BLaER1 (cell line): ENCODE results near the gene RNF215.

ENCODE experiments used
- H3K27ac ChIP-seq: shearing (Covaris generic); formaldehyde crosslinking; 2 replicates; pipeline ENCODE4 v1.8.1; 2022
- H3K27me3 ChIP-seq: shearing (Covaris generic); formaldehyde crosslinking; 2 replicates; pipeline ENCODE4 v1.8.1; 2022
- H3K36me3 ChIP-seq: shearing (Covaris generic); formaldehyde crosslinking; 2 replicates; pipeline ENCODE4 v1.8.1; 2022
- H3K4me1 ChIP-seq: shearing (Covaris generic); formaldehyde crosslinking; 2 replicates; pipeline ENCODE4 v1.8.1; 2022
- H3K4me2 ChIP-seq: shearing (Covaris generic); formaldehyde crosslinking; 2 replicates; pipeline ENCODE4 v1.8.1; 2022
- H3K4me3 ChIP-seq: shearing (Covaris generic); formaldehyde crosslinking; 2 replicates; pipeline ENCODE4 v1.8.1; 2022
- H3K9ac ChIP-seq: shearing (Covaris generic); formaldehyde crosslinking; 2 replicates; pipeline ENCODE4 v1.8.1; 2022
- H3K9me3 ChIP-seq: shearing (Covaris generic); formaldehyde crosslinking; 2 replicates; pipeline ENCODE4 v1.8.1; 2022
- H4K20me1 ChIP-seq: shearing (Covaris generic); formaldehyde crosslinking; 2 replicates; pipeline ENCODE4 v1.8.1; 2022
- Cebpa-rat ChIP-seq: shearing (Covaris generic); IDR thresholded peaks from 2 replicates; pipeline ENCODE4 v1.8.1; 2022

Gene RNF215

GRCh38 chr22:30386960-30387827, at the start of gene RNF215:
TSS of gene RNF215 (minus strand) at chr22:30387411. CDS start at chr22:30387313, 98 bp downstream.
- H3K9me3 ChIP-seq: no peaks in the 10 kb centered on the region
- no peak for TF ChIP-seq Cebpa-rat
- H3K9ac ChIP-seq: peak within 1 kb of the TSS; percentile 81
- peaks cover 18% of the 10 kb centered on the region; the same call in 1 of the 2 replicates for H3K36me3 ChIP-seq
- peak within 1 kb of the TSS; percentile 90 for H3K4me2 ChIP-seq
- H3K4me3 ChIP-seq: peak within 1 kb of the TSS; percentile 82
- no peaks in the 10 kb centered on the region for H3K27me3 ChIP-seq
- peaks cover 31% of the 10 kb centered on the region for H3K4me1 ChIP-seq
- no peaks in the 10 kb centered on the region for H4K20me1 ChIP-seq
- peak within 1 kb of the TSS; percentile 81 for H3K27ac ChIP-seq

- no peak overlapping the region for H3K9ac ChIP-seq
- peak overlapping the region; percentile 67 for H3K4me2 ChIP-seq
- peaks cover 27% of the 10 kb centered on the region for H3K4me1 ChIP-seq
- no peaks in the 10 kb centered on the region for H4K20me1 ChIP-seq
- 0 out of 2 replicates have a peak, but pooled peaks cover 5% of the 10 kb centered on the region for H3K36me3 ChIP-seq
- H3K9me3 ChIP-seq: peaks cover 11% of the 10 kb centered on the region; the same call in 1 of the 2 replicates
- H3K27ac ChIP-seq: peak overlapping the region; percentile 47
- TF ChIP-seq Cebpa-rat: no peak
- H3K27me3 ChIP-seq: no peaks in the 10 kb centered on the region
- H3K4me3 ChIP-seq: 0 out of 2 replicates have a peak overlapping the region, but pooled peaks have one; percentile 39
Observed at GRCh38 chr22:30436196-30436595, 49.0 kb upstream of the RNF215 start.

- H3K27ac ChIP-seq: peak overlapping the region; percentile 47
- H3K4me3 ChIP-seq: peak overlapping the region; percentile 39
- peak overlapping the region; percentile 67 for H3K4me2 ChIP-seq
- peaks cover 23% of the 10 kb centered on the region for H3K4me1 ChIP-seq
- no peak overlapping the region for H3K9ac ChIP-seq
- H4K20me1 ChIP-seq: no peaks in the 10 kb centered on the region
- no peak for TF ChIP-seq Cebpa-rat
- H3K27me3 ChIP-seq: no peaks in the 10 kb centered on the region
- peaks cover 11% of the 10 kb centered on the region; the same call in 1 of the 2 replicates for H3K9me3 ChIP-seq
- 0 out of 2 replicates have a peak, but pooled peaks cover 5% of the 10 kb centered on the region for H3K36me3 ChIP-seq
Observed at GRCh38 chr22:30435674-30436126, 48.5 kb upstream of the RNF215 start.

- Histone ChIP-seq H4K20me1 (no peaks in the 10 kb centered on the region), H3K4me2 (peak overlapping the region; percentile 67), H3K36me3 (peaks cover 9% of the 10 kb centered on the region), H3K9ac (no peak overlapping the region), H3K4me3 (peak overlapping the region; percentile 39), H3K27me3 (no peaks in the 10 kb centered on the region), H3K9me3 (peaks cover 11% of the 10 kb centered on the region; the same call in 1 of the 2 replicates), H3K4me1 (peaks cover 23% of the 10 kb centered on the region), H3K27ac (peak overlapping the region; percentile 47)
- TF ChIP-seq Cebpa-rat: no peak
Observed at GRCh38 chr22:30434843-30435242, 47.6 kb upstream of the RNF215 start.

GRCh38 chr22:30433773-30434172, 46.6 kb upstream of the RNF215 start:
- no peak overlapping the region for H3K4me3 ChIP-seq
- H4K20me1 ChIP-seq: 0 out of 2 replicates have a peak, but pooled peaks cover under 1% of the 10 kb centered on the region
- H3K9ac ChIP-seq: no peak overlapping the region
- H3K4me2 ChIP-seq: no peak overlapping the region
- peaks cover 20% of the 10 kb centered on the region for H3K36me3 ChIP-seq
- TF ChIP-seq Cebpa-rat: no peak
- H3K27me3 ChIP-seq: no peaks in the 10 kb centered on the region
- H3K4me1 ChIP-seq: peaks cover 23% of the 10 kb centered on the region
- peaks cover 11% of the 10 kb centered on the region; the same call in 1 of the 2 replicates for H3K9me3 ChIP-seq
- H3K27ac ChIP-seq: no peak overlapping the region

GRCh38 chr22:30433227-30433626, 46.0 kb upstream of the RNF215 start:
- H3K4me1 ChIP-seq: peaks cover 23% of the 10 kb centered on the region
- H3K4me2 ChIP-seq: no peak overlapping the region
- H3K27me3 ChIP-seq: no peaks in the 10 kb centered on the region
- peaks cover 6% of the 10 kb centered on the region; the same call in 1 of the 2 replicates for H4K20me1 ChIP-seq
- peaks cover 25% of the 10 kb centered on the region for H3K36me3 ChIP-seq
- H3K9me3 ChIP-seq: peaks cover 11% of the 10 kb centered on the region; the same call in 1 of the 2 replicates
- no peak overlapping the region for H3K27ac ChIP-seq
- H3K4me3 ChIP-seq: no peak overlapping the region
- no peak for TF ChIP-seq Cebpa-rat
- no peak overlapping the region for H3K9ac ChIP-seq

- Histone ChIP-seq H3K4me3 (no peak overlapping the region), H4K20me1 (peaks cover 13% of the 10 kb centered on the region), H3K9ac (no peak overlapping the region), H3K27ac (no peak overlapping the region), H3K9me3 (peaks cover 11% of the 10 kb centered on the region; the same call in 1 of the 2 replicates), H3K27me3 (no peaks in the 10 kb centered on the region), H3K36me3 (peaks cover 32% of the 10 kb centered on the region), H3K4me1 (peaks cover 23% of the 10 kb centered on the region), H3K4me2 (no peak overlapping the region)
- TF ChIP-seq Cebpa-rat: no peak
Observed at GRCh38 chr22:30432520-30432919, 45.3 kb upstream of the RNF215 start.

- Histone ChIP-seq H4K20me1 (peaks cover 17% of the 10 kb centered on the region), H3K9me3 (peaks cover 11% of the 10 kb centered on the region; the same call in 1 of the 2 replicates), H3K4me3 (no peak overlapping the region), H3K27me3 (no peaks in the 10 kb centered on the region), H3K27ac (no peak overlapping the region), H3K36me3 (peaks cover 37% of the 10 kb centered on the region), H3K9ac (no peak overlapping the region), H3K4me2 (no peak overlapping the region), H3K4me1 (peaks cover 27% of the 10 kb centered on the region)
- no peak for TF ChIP-seq Cebpa-rat
Observed at GRCh38 chr22:30432096-30432495, 44.9 kb upstream of the RNF215 start.

- peaks cover 32% of the 10 kb centered on the region for H3K4me1 ChIP-seq
- peaks cover 20% of the 10 kb centered on the region for H4K20me1 ChIP-seq
- H3K9me3 ChIP-seq: peaks cover 11% of the 10 kb centered on the region; the same call in 1 of the 2 replicates
- H3K4me2 ChIP-seq: no peak overlapping the region
- H3K36me3 ChIP-seq: peaks cover 39% of the 10 kb centered on the region
- TF ChIP-seq Cebpa-rat: no peak
- H3K27me3 ChIP-seq: no peaks in the 10 kb centered on the region
- H3K27ac ChIP-seq: no peak overlapping the region
- no peak overlapping the region for H3K9ac ChIP-seq
- no peak overlapping the region for H3K4me3 ChIP-seq
Observed at GRCh38 chr22:30430933-30431332, 43.7 kb upstream of the RNF215 start.

- TF ChIP-seq Cebpa-rat: no peak
- Histone ChIP-seq H3K27ac (no peak overlapping the region), H3K4me3 (no peak overlapping the region), H3K4me1 (peaks cover 28% of the 10 kb centered on the region), H3K4me2 (no peak overlapping the region), H3K36me3 (peaks cover 39% of the 10 kb centered on the region), H3K27me3 (no peaks in the 10 kb centered on the region), H3K9ac (no peak overlapping the region), H4K20me1 (peaks cover 20% of the 10 kb centered on the region), H3K9me3 (0 out of 2 replicates have a peak, but pooled peaks cover under 1% of the 10 kb centered on the region)
Observed at GRCh38 chr22:30429887-30430286, 42.7 kb upstream of the RNF215 start.
